ENCODE results near the gene TANC1.

Gene TANC1

GRCh38 chr2:159252905-159253304, 284.5 kb downstream of the TANC1 start:
- no peak for DNase-seq

- DNase-seq = no peak
Observed at GRCh38 chr2:159256159-159256558, 287.7 kb downstream of the TANC1 start.

- no peak for DNase-seq
Observed at GRCh38 chr2:159262226-159262625, 293.8 kb downstream of the TANC1 start.

GRCh38 chr2:159262904-159263303, 294.5 kb downstream of the TANC1 start:
- DNase-seq = no peak

- DNase-seq = no peak
Observed at GRCh38 chr2:159265171-159265576, 296.7 kb downstream of the TANC1 start.

GRCh38 chr2:159266554-159266953, 298.1 kb downstream of the TANC1 start:
- DNase-seq = no peak

GRCh38 chr2:159267921-159268320, 299.5 kb downstream of the TANC1 start:
- no peak for DNase-seq

- DNase-seq = no peak
Observed at GRCh38 chr2:159270744-159271379, 302.4 kb downstream of the TANC1 start.

- DNase-seq = no peak
Observed at GRCh38 chr2:159272156-159272555, 303.7 kb downstream of the TANC1 start.

- no peak for DNase-seq
Observed at GRCh38 chr2:159275111-159275510, 306.7 kb downstream of the TANC1 start.

- DNase-seq = no peak
Observed at GRCh38 chr2:159279700-159280099, 311.3 kb downstream of the TANC1 start.

- DNase-seq = no peak
Observed at GRCh38 chr2:159281002-159281401, 312.6 kb downstream of the TANC1 start.

All from hypothalamus (tissue), 51 donors.